ENCODE data around the gene MAST1.

MAST1 gene

GRCh38 chr19:12796146-12797071 is 41.9 kb upstream of the MAST1 start (continued):
- no peak for TF ChIP-seq KLF7 (tag by site-specific recombination; IDR thresholded peaks at IDR 0.05; ENCODE audit: borderline replicate concordance)
- TF ChIP-seq ZNF629 (tag by site-specific recombination; IDR thresholded peaks at IDR 0.05), result 0 out of 2 replicates have a peak, but pooled peaks have one; percentile 29
- TF ChIP-seq ZNF426 (tag by site-specific recombination; IDR thresholded peaks at IDR 0.05), result no peak
- TF ChIP-seq SETDB1 (IDR thresholded peaks at IDR 0.05; ENCODE audit: insufficient read length, low read length), result no peak
- TF ChIP-seq ZNF140 (tag by site-specific recombination; IDR thresholded peaks at IDR 0.05), result no peak
- TF ChIP-seq REST (tag by site-specific recombination; IDR thresholded peaks at IDR 0.05), result no peak
- TF ChIP-seq MEIS1 (CRISPR knock-in tag; IDR thresholded peaks at IDR 0.05; ENCODE audit: borderline replicate concordance), result no peak
- no peak for TF ChIP-seq ELK4 (IDR thresholded peaks at IDR 0.05; ENCODE audit: borderline replicate concordance, low read depth, low read length)
- no peak for TF ChIP-seq ZNF639 (tag by site-specific recombination; IDR thresholded peaks at IDR 0.05)
- no peak for TF ChIP-seq ZNF133 (tag by site-specific recombination; IDR thresholded peaks at IDR 0.05)
- TF ChIP-seq MZF1 (tag by site-specific recombination; IDR thresholded peaks at IDR 0.05; ENCODE audit: borderline replicate concordance), result no peak
- no peak for TF ChIP-seq INSM2 (tag by site-specific recombination; IDR thresholded peaks at IDR 0.05)
- TF ChIP-seq ZNF704 (tag by site-specific recombination; IDR thresholded peaks at IDR 0.05), result no peak
- no peak for TF ChIP-seq BCL6B (tag by site-specific recombination; IDR thresholded peaks at IDR 0.05)
- no peak for TF ChIP-seq ZSCAN23 (tag by site-specific recombination; IDR thresholded peaks at IDR 0.05)
- no peak for TF ChIP-seq ZNF658 (tag by site-specific recombination; IDR thresholded peaks at IDR 0.05)
- TF ChIP-seq YY2 (tag by site-specific recombination; IDR thresholded peaks at IDR 0.05), result no peak
- TF ChIP-seq OSR2 (tag by site-specific recombination; IDR thresholded peaks at IDR 0.05), result no peak
- no peak; the same call in 1 of the 2 replicates for TF ChIP-seq ZBTB7A (tag by site-specific recombination; IDR thresholded peaks at IDR 0.05; ENCODE audit: low read depth)
- TF ChIP-seq SP7 (tag by site-specific recombination; IDR thresholded peaks at IDR 0.05), result peak; percentile 46; the same call in 1 of the 2 replicates
- no peak for TF ChIP-seq MYNN (tag by site-specific recombination; IDR thresholded peaks at IDR 0.05; ENCODE audit: borderline replicate concordance)
- no peak for TF ChIP-seq ZNF571 (tag by site-specific recombination; IDR thresholded peaks at IDR 0.05)
- TF ChIP-seq ZNF549 (tag by site-specific recombination; IDR thresholded peaks at IDR 0.05), result no peak
- TF ChIP-seq ZNF600 (tag by site-specific recombination; IDR thresholded peaks at IDR 0.05), result peak; percentile 86
- no peak for TF ChIP-seq ZNF214 (tag by site-specific recombination; IDR thresholded peaks at IDR 0.05; ENCODE audit: borderline replicate concordance)
- no peak for TF ChIP-seq ZNF624 (tag by site-specific recombination; IDR thresholded peaks at IDR 0.05)
- no peak for TF ChIP-seq ZNF366 (tag by site-specific recombination; conservative IDR thresholded peaks at IDR 0.05)
- no peak for TF ChIP-seq SP3 (tag by site-specific recombination; IDR thresholded peaks at IDR 0.05)
- no peak for TF ChIP-seq ZNF677 (tag by site-specific recombination; IDR thresholded peaks at IDR 0.05)
- no peak for TF ChIP-seq ZNF16 (tag by site-specific recombination; IDR thresholded peaks at IDR 0.05; ENCODE audit: low read depth)
